HepG2 (cell line): Measurements from ENCODE around the gene DOK4. TPM values are rescaled to one million over a fixed set of nuclear protein-coding genes. Genes with fewer than 3 reads are reported as not detected.

Source experiments
- ATAC-seq: fragments of 200-7000 bp; cut with Tn5 transposase; 3 replicates; pipeline ENCODE4 v1.9.1; 2020; ENCODE audit warnings: mild to moderate bottlenecking, moderate library complexity
- BruUV-seq: library from RNA; stranded (reverse); fragments of 400-500 nt; replicated peaks from 2 replicates; lab custom pipeline; 2021; lab: Mats Ljungman, UMichigan
- CTCF ChIA-PET: fragments of 300-600 bp; formaldehyde crosslinking; extraction: SDS; loops from one replicate; lab custom pipeline; 2021; ENCODE audit warnings: low total read pairs, inconsistent platforms, low intra/inter-chr PET ratio; lab: Yijun Ruan, JAX
- POLR2A ChIA-PET: fragments of 350-600 bp; sonication (Branson Sonifier 250); formaldehyde crosslinking; loops from one replicate; lab custom pipeline; 2020; ENCODE audit warnings: antibody characterized with exemption, inconsistent platforms; lab: Yijun Ruan, JAX
- DNase-seq: peaks from one replicate; pipeline ENCODE4 v3.0.0-alpha.2; 2015; ENCODE audit warnings: low spot score
- FAIRE-seq: peaks from 3 replicates; lab custom pipeline; 2011; peaks lifted over from hg19 to GRCh38; lab: Jason Lieb, UNC
- H2AFZ ChIP-seq: one replicate; pipeline ENCODE4 v1.6.1; 2011; ENCODE audit warnings: low read length, inconsistent platforms
- H3K27ac ChIP-seq: fragments of 300-600 bp; 3 replicates; pipeline ENCODE4 v1.8.0; 2011; ENCODE audit warnings: mixed run types, mild to moderate bottlenecking, mixed read lengths, low read length, inconsistent platforms; ENCODE audit not compliant: insufficient read depth; ENCODE audit errors: extremely low read length
- H3K27me3 ChIP-seq, 2 experiments: fragments of 200-600 bp in 1 of 2; 2 replicates in 1 of 2; 3 replicates in 1 of 2; pipeline versions ENCODE4 v1.6.0 to v1.8.0; 2011; ENCODE audit warnings: low read length in 2 of 2, mild to moderate bottlenecking in 2 of 2, moderate library complexity in 2 of 2, inconsistent platforms in 1 of 2; ENCODE audit not compliant: insufficient read depth in 2 of 2, control insufficient read depth in 1 of 2
- H3K36me3 ChIP-seq, 2 experiments: fragments of 200-600 bp in 1 of 2; replicated peaks in 1 of 2; 2 replicates in 1 of 2; 3 replicates in 1 of 2; pipeline versions ENCODE4 v1.5.1 to v1.8.0; 2011; ENCODE audit warnings: low read length in 2 of 2, inconsistent platforms in 1 of 2; ENCODE audit not compliant: insufficient read depth in 2 of 2, control insufficient read depth in 1 of 2
- H3K4me1 ChIP-seq: 2 replicates; pipeline ENCODE4 v1.5.1; 2012; ENCODE audit warnings: low read length, inconsistent platforms; ENCODE audit not compliant: insufficient read depth
- H3K4me2 ChIP-seq: 2 replicates; pipeline ENCODE4 v1.6.0; 2011; ENCODE audit warnings: low read depth, low read length, inconsistent platforms
- H3K4me3 ChIP-seq, 3 experiments: fragments of 200-600 bp in 1 of 3; sonication (generic), shearing (Covaris generic) in 1 of 3; replicated peaks in 1 of 3; 2 replicates each; pipeline ENCODE4 v1.5.1; 2011 to 2016; ENCODE audit warnings: low read length in 3 of 3, inconsistent platforms in 2 of 3, low read depth in 2 of 3, mild to moderate bottlenecking in 2 of 3, control low read depth in 1 of 3, mixed read lengths in 1 of 3; ENCODE audit not compliant: insufficient read depth in 1 of 3
- H3K79me2 ChIP-seq: one replicate; pipeline ENCODE4 v1.6.1; 2011; ENCODE audit warnings: low read length, inconsistent platforms; ENCODE audit not compliant: insufficient read depth
- H3K9ac ChIP-seq: 2 replicates; pipeline ENCODE4 v1.6.0; 2011; ENCODE audit warnings: mild to moderate bottlenecking, low read depth, low read length, inconsistent platforms; ENCODE audit not compliant: insufficient read depth
- H3K9me3 ChIP-seq: 2 replicates; pipeline ENCODE4 v1.5.1; 2012; ENCODE audit warnings: mild to moderate bottlenecking, low read length
- H4K20me1 ChIP-seq: 2 replicates; pipeline ENCODE4 v1.6.0; 2011; ENCODE audit warnings: inconsistent platforms, mild to moderate bottlenecking, low read length, moderate library complexity; ENCODE audit not compliant: insufficient read depth
- FLYWCH1 ChIP-seq: sonication (generic); formaldehyde crosslinking; IDR thresholded peaks from 2 replicates; pipeline ENCODE4 v1.8.1; 2023; ENCODE audit warnings: mild to moderate bottlenecking, missing genetic modification reagents
- FOSL1 ChIP-seq: sonication (generic); formaldehyde crosslinking; IDR thresholded peaks from 2 replicates; pipeline ENCODE4 v1.9.0; 2021; ENCODE audit warnings: missing genetic modification reagents, borderline replicate concordance
- JUNB ChIP-seq: sonication (generic); formaldehyde crosslinking; IDR thresholded peaks from 2 replicates; pipeline ENCODE4 v1.8.0; 2022; ENCODE audit warnings: missing genetic modification reagents, mild to moderate bottlenecking, borderline replicate concordance
- TFE3 ChIP-seq: IDR thresholded peaks from 2 replicates; pipeline ENCODE4 v1.6.1; 2016
- ZNF430 ChIP-seq: sonication (generic); formaldehyde crosslinking; IDR thresholded peaks from 2 replicates; pipeline ENCODE4 v1.9.0; 2021; ENCODE audit warnings: mild to moderate bottlenecking, missing genetic modification reagents
- ZNF615 ChIP-seq: sonication (generic); formaldehyde crosslinking; IDR thresholded peaks from 2 replicates; pipeline ENCODE4 v1.5.0; 2020; ENCODE audit warnings: mild to moderate bottlenecking, missing genetic modification reagents, borderline replicate concordance
- WGBS: methylation state at CpG from one replicate; pipeline ENCODE4 v1.1.6; 2017; ENCODE audit warnings: low lambda C conversion rate; 5-methylcytosine and 5-hydroxymethylcytosine counted together
- in situ Hi-C: cut with HindIII; loops from 2 replicates; pipeline ENCODE4 v1.10.0; 2017; ENCODE audit warnings: low pct_unique_long_range_greater_than_20kb; ENCODE audit not compliant: extremely low pct_ligation_motif_present
- intact Hi-C: fragments of 100-400 bp; cut with micrococcal nuclease; formaldehyde crosslinking; loops from one replicate; pipeline ENCODE4 v1.10.0; 2022; ENCODE audit not compliant: unreplicated experiment
- polyA plus RNA-seq, 8 experiments: library from polyadenylated mRNA; depleted of rRNA in 3 of 8; stranded (reverse) in 7 of 8; unstranded in 1 of 8; fragments of >200 nt; fragmentation: Illumina TruSeq in 4 of 8; extraction: Trizol in 4 of 8; gene quantifications; 2 replicates each; pipeline versions ENCODE4 v1.2.1 to v1.2.3, GENCODE V29; 2011 to 2016; ENCODE audit warnings: low read depth in 4 of 8, missing spikeins in 1 of 8, mixed read lengths in 1 of 8; ENCODE audit not compliant: insufficient read depth in 1 of 8
- total RNA-seq, 5 experiments: library from RNA; depleted of rRNA; stranded (reverse); fragments of >200 nt; fragmentation: Illumina TruSeq; extraction: Trizol; gene quantifications; 2 replicates each; pipeline ENCODE4 v1.2.3, GENCODE V29; 2016; ENCODE audit warnings: low read depth in 1 of 5
- TF ChIP-seq, protein P1 (sequence below): sonication (generic); formaldehyde crosslinking; IDR thresholded peaks from 2 replicates; pipeline ENCODE4 v1.9.0; 2022; ENCODE audit warnings: low read depth, missing genetic modification reagents

The DOK4 gene
- total and polyA plus RNA-seq, 2 of the 13 experiments (the other 11 are each of a cell fraction or from before 2014, with no cell fraction given): 52.7 to 70.0 TPM

- POLR2A ChIA-PET: no interaction called here
- H2AFZ ChIP-seq: no peak overlapping the region
- no peak overlapping the region for H3K4me3 ChIP-seq
- H3K36me3 ChIP-seq: no peaks in the 10 kb centered on the region
- H3K9ac ChIP-seq: no peak overlapping the region
- no peak overlapping the region for H3K4me2 ChIP-seq
- no peaks in the 10 kb centered on the region for H3K9me3 ChIP-seq
- H3K27ac ChIP-seq: no peak overlapping the region
- DNase-seq: no peak
- no TSS peak for BruUV-seq
- intact Hi-C loops: no loop called here
- in situ Hi-C loops: no loop called here
- peaks cover 37% of the 10 kb centered on the region for H3K4me1 ChIP-seq
- H3K79me2 ChIP-seq: no peaks in the 10 kb centered on the region
- TF ChIP-seq TFE3 (CRISPR knock-in tag) (no peak), ZNF615 (CRISPR knock-in tag) (no peak), FLYWCH1 (CRISPR knock-in tag) (no peak), FOSL1 (no peak), ZNF430 (CRISPR knock-in tag) (no peak), JUNB (CRISPR knock-in tag) (no peak)
- TF ChIP-seq, protein P1, sequence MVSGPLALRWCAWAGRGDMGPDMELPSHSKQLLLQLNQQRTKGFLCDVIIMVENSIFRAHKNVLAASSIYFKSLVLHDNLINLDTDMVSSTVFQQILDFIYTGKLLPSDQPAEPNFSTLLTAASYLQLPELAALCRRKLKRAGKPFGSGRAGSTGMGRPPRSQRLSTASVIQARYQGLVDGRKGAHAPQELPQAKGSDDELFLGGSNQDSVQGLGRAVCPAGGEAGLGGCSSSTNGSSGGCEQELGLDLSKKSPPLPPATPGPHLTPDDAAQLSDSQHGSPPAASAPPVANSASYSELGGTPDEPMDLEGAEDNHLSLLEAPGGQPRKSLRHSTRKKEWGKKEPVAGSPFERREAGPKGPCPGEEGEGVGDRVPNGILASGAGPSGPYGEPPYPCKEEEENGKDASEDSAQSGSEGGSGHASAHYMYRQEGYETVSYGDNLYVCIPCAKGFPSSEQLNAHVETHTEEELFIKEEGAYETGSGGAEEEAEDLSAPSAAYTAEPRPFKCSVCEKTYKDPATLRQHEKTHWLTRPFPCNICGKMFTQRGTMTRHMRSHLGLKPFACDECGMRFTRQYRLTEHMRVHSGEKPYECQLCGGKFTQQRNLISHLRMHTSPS (CRISPR knock-in tag): no peak
- TF ChIP-seq, all 625 proteins: peak for 0
- FAIRE-seq (no peak), ATAC-seq (no peak)
- Histone ChIP-seq H3K27me3 (peaks cover 8 to 51% of the 10 kb centered on the region in 2 experiments; a peak in 4 of 5 replicates), H4K20me1 (no peaks in the 10 kb centered on the region)
- 58% methylated on average over 5 of the region's 6 CpGs for WGBS
- CTCF ChIA-PET: no interaction called here
These were observed 17.7 kb upstream of the DOK4 start for GRCh38 chr16:57504001-57504400.
